PC-3 (cell line): ENCODE results near the gene MYO1F.

ENCODE experiments used
- EZH2 ChIP-seq: fragments of 300-600 bp; sonication (generic); IDR thresholded peaks from one replicate; pipeline ENCODE4 v1.6.1; 2017; ENCODE audit warnings: antibody characterized with exemption, mild to moderate bottlenecking, low read length; ENCODE audit not compliant: unreplicated experiment
- EZH2phosphoT487 ChIP-seq: fragments of 300-600 bp; sonication (generic); IDR thresholded peaks from 2 replicates; pipeline ENCODE4 v1.6.1; 2018; ENCODE audit warnings: mild to moderate bottlenecking, antibody characterized with exemption, low read length, borderline replicate concordance
- TF ChIP-seq, protein P1 (sequence below): fragments of 300-600 bp; sonication (generic); conservative IDR thresholded peaks from 2 replicates; pipeline ENCODE4 v1.5.1; 2017; ENCODE audit warnings: antibody characterized with exemption, low read depth, mild to moderate bottlenecking, low read length

- TF ChIP-seq, protein P1, sequence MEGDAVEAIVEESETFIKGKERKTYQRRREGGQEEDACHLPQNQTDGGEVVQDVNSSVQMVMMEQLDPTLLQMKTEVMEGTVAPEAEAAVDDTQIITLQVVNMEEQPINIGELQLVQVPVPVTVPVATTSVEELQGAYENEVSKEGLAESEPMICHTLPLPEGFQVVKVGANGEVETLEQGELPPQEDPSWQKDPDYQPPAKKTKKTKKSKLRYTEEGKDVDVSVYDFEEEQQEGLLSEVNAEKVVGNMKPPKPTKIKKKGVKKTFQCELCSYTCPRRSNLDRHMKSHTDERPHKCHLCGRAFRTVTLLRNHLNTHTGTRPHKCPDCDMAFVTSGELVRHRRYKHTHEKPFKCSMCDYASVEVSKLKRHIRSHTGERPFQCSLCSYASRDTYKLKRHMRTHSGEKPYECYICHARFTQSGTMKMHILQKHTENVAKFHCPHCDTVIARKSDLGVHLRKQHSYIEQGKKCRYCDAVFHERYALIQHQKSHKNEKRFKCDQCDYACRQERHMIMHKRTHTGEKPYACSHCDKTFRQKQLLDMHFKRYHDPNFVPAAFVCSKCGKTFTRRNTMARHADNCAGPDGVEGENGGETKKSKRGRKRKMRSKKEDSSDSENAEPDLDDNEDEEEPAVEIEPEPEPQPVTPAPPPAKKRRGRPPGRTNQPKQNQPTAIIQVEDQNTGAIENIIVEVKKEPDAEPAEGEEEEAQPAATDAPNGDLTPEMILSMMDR = peak; percentile 96
- TF ChIP-seq EZH2 = no peak
- no peak for TF ChIP-seq EZH2phosphoT487
These were observed 38.8 kb upstream of the MYO1F start for GRCh38 chr19:8615813-8616596.
